Measurements from ENCODE around the gene COL11A1.
A peak's percentile ranks its signal among the peaks of the same experiment; 100 is the strongest.
"Not testable (repeated sequence)": the region's sequence is repeated elsewhere in the genome, so short reads cannot be mapped to it uniquely, and the experiment has no call there.

The COL11A1 gene

DNA sequence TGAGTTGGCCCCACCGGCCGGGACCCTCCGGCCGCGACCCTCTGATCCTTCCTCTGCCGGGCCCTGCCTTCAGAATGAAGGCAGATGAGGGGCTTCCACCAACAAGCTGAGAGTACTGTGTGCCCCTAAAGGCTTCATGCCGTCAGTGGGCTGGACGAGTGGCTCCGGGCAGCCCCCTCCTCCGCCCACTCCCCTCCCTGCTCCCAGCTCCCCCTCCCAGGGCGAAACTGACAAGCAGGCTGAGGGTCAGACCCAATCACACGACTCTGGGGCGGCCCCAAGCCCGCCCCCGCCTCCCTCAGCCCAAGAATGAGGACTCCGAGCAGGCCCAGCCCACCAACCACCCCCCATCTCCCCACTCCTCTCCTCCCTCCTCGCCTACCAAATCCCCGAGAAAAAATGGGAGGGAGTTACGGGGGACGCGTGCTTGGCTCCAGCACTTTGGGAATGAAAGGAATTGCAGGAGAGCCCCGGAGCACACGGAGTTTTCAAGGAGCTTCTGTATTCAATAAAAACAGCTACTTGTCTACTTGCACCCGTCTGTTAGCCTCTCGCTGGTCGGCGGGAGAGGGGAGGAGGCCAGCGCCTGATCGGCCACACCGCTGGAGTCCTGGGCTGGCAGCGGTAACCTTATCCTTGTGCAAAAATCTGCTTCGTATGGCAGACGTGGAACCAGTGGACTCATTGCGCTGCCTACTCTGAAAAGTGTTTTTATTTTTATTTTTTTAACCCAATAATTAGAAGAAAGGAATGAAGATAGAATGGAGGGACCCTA is at the start of gene COL11A1:
Gene COL11A1 (minus strand): TSS at position 147 of the 775 bp plus-strand sequence. CDS start 344 bp downstream, outside the sequence.
- DNase-seq (ENCODE audit: low read depth): peak; percentile 52

DNA sequence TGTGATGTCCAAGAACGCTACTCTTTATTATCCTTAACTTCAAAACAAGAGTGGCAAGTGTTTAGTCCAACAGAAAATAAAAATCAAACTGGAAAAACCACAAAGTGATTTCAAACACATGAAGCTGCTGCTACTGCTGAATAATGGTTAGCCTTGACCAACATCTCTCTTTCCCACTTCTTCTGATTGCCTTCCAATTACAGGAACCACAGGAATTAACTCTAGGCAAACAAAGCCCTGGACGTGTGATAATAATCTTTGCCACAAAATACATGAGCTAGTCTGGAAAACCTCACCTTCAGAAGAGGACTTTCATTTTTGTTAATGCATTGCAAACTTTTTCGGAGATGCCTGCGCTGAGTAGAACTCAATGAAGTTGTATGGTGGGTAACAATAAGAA is 48.6 kb upstream of the COL11A1 start:
- no peak for DNase-seq (ENCODE audit: low read depth)

DNA sequence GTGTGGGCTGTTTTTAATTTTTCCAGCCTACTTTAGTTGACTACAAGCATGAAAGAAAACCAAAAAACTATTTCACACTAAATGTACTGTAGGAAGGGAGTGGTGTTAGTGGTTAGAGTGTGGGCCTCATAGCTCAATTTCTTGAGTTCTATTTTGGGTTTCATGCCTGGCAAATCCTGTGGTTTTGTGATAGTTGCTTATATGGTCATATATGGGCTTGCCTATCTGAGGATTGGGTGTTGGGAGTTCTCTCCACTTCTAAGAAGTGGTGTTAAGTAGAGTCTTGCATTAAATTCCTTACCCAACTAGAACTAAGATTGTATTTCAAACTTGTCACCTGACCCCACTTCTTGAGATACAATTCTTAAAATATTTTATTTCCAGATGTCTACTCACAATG is 37.8 kb upstream of the COL11A1 start:
- no peak for DNase-seq (ENCODE audit: low read depth)

DNA sequence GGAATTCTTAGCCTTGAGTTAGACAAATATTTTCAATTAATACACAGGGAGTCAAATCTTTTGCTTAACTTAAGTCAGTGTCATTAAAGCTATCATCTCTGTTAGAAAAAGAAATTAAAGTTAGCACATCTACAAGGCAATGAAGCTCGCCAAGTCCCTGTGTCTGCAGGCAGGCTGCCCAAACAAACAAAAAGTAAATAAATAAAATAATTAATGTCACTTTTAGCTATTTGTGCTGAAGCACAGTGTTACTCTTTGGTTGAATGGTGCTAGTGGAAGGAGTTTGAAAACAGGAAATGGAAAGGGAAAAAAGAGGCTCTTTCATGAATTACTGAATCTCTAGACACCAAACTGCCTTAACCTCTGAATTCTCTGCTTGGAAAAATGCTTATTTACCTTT is 37.1 kb upstream of the COL11A1 start:
- no peak for DNase-seq (ENCODE audit: low read depth)

DNA sequence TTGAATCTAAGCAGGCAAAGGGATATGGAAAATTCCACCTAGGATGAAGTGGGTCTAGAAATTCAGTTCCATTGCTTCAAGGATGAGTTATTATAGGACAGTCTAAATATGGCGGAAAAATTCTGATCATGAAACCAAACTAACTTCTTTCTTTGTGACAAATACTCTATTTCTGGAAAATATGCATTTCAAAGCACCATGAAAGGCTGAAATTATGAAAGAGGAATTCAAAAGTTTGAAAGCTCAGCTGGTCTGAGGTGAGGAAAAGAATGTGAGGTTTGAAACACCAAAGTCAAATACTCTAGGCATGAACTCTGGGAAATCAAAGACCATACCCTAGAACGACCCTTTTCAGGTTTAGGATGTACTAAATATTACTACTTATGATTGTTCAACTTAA is 36.4 kb upstream of the COL11A1 start:
- no peak for DNase-seq (ENCODE audit: low read depth)

DNA sequence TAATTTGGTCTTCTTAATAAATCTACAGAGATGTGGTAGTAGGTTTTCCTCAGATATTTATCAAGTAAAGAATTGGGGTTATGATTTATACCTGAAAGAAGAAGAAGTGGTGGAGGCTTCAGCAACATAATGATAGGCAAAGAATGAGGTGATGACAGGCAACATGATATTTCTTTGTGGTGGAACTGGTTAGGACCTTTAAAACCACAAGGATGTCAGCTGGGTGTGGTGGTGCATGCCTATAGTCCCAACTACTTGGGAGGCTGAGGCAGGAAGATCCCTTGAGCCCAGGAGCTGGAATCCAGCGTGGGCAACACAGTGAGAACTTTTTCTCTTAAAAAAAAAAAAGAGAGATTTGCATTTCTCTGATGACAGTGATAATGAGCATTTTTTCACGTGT is 34.1 kb upstream of the COL11A1 start:
- DNase-seq (ENCODE audit: low read depth): no peak

DNA sequence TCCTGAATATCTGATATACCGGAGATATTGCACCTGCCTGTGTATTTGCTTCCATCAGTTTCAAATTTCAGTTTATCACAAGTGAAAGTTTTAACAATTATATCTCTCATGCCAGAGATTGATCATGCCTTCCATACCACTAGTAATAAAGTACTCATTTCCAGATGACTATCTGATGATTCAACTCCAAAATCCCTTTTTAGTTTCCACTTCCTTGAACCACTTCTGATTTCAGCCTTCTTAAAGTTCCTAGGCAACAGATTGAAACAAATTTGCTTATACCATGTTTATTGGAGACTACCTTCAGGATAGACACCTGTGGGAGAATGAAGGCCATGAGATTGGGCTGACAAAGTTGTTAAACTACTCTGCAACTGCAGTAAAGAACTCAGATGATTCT is 21.5 kb upstream of the COL11A1 start:
- DNase-seq (ENCODE audit: low read depth): no peak

DNA sequence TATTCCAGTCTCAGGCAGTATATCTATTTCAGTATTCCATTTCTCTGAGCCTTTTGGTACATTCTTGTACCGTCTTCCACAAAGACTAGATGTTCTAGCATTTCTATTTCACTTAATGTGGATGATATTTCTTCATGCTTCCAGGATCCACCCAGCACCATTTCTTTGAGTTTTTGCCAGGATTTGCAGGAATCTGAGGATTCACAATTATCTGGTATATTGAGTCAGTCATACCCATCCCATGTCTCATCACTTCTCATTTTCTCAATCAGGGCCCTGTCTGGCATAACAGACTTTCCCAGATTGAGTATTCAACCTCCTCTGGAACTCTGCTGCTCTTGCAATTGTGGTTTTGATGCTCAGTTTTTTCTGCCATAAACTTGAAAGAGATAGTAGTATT is 20.9 kb upstream of the COL11A1 start:
- DNase-seq (ENCODE audit: low read depth): peak; percentile 85

DNA sequence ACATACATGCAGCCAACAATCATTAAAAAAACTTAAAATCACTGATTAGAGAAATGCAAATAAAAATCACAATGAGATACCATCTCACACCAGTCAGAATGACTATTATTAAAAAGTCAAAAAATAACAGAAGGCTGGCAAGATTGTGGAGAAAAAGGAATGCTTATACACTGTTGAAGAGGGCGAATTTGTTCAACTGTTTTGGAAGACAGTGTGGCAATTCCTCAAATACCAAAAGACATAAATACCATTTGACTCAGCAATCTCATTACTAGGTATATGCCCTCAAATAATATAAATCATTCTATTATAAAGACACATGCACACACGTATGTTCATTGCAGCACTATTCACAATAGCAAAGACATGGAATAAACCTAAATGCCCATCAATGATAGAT is 19.9 kb upstream of the COL11A1 start:
- DNase-seq (ENCODE audit: low read depth): not testable (repeated sequence)

DNA sequence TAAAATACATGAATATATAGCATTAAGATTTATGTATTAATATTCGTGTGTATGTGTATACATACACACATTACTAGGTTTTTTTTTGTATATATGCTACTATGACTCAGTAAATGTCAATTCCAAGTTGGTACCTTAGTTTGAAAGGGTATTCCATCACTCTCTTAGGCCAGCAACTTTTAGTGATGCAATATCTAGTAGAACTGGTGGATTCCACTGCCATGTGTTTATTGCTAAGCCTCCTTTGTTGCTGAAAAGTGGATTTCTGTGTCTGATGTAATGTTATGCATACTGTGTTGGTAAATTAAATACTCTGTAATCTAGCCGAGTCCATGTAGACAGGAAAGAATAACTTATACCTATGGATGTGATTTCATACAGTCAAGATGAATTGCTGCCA is 16.9 kb upstream of the COL11A1 start:
- peak; percentile 6 for DNase-seq (ENCODE audit: low read depth)

DNA sequence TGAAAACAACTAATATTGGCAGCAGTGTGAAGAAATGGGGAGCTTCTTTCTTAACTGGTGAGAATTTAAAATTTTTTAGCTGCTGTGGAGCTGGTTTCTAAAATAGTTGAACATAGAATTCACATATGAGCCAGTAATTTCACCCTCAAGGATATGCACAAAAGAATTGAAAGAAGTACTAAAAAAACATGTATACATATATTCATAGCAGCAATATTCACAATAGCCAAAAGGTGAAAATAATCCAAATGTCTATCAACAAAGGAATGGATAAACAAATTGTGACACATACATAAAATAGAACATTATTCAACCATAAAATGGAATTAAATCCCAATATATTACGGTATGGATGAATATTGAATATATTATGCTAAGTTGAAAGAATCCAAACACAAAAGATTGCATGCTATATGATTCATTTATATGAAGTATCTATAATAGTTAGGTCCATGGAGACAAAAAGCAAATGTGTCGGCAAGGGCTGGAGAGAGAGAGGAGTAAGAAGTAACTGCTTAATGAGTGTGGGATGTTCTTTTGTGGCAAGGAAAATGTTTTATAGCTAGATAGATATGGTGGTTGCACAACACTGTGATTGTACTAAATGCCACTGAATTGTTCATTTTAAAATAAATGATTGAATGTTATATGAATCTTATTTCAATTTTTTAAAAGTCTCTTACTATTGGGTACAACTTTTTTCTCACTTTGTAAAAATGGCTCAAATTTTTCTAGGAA is 14.8 kb upstream of the COL11A1 start:
- no peak for DNase-seq (ENCODE audit: low read depth)

DNA sequence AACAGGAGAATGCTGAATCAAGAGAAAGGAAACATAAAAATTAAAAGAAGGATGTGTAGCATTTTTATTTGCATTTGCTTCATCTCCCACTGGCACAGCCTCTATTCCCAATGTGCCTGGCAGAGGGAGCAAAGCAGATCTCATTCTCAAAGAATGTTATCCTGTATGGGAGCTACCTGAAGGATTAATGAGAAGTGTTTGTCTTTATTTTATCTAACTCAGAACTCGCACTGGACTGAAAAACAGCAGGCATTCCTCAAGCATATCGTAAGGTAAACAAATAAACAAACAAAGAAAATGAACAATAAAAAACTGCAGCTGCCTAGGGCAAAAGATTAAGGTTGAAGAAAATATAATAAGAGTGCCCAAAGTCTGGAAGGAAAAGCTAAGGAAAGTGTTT is 12.7 kb upstream of the COL11A1 start:
- DNase-seq (ENCODE audit: low read depth): no peak

DNA sequence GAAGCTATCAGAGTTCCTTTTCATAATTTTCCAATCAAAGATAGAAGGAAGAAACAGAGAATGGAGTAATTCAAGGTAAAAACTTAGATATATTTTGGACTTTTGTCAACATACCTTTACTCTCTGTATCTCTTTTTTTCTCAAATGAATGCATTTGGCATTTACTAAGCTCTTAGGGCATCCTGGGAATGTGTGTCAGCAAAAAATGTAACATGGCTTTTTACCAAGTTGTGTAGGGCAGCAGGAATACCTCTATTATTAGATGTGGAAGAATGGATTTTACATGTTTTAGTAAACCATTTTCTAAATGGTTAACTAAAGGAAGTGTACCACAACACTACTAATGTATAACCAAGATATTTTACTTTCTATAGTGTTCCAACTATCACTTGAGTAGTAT is 4.2 kb upstream of the COL11A1 start:
- no peak for DNase-seq (ENCODE audit: low read depth)

DNA sequence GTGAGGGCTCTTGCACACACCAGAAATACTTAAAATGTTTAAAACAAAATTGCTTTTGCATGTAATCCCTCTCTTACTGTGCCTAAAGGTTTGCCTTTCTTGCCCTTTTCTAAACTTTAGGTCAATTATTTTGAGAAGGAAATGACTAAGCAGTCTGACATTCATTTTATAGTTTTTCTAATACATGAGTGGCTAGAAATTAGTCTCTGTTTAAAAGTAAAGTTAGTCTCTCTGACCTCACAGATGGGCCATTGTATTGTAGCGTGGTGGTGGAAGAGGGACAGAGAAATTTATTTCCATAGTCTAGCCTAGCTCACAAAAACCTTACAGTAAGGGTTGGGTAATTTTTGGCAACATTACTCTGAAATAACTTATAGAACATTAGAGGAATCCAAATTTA is 3.6 kb upstream of the COL11A1 start:
- no peak for DNase-seq (ENCODE audit: low read depth)

DNA sequence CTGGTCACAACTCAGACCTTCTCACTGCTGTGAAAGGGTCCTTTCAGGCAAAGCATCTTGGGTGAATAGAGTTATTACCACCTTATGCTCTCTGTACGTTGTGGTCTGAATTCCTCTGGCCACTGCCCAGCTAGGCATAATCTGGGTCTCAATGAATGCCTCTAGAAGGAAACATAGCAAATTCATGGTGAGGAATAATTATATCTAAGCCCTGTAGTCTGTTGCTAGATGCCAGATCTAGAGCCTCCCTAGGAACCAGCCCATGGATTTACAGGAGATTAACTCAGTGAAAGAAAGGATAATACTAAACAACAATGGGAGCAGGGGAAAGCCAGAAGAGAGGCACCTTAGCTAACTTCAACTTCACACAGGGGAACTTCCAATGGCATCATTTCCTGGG is 2.4 kb upstream of the COL11A1 start:
- DNase-seq (ENCODE audit: low read depth): no peak

DNA sequence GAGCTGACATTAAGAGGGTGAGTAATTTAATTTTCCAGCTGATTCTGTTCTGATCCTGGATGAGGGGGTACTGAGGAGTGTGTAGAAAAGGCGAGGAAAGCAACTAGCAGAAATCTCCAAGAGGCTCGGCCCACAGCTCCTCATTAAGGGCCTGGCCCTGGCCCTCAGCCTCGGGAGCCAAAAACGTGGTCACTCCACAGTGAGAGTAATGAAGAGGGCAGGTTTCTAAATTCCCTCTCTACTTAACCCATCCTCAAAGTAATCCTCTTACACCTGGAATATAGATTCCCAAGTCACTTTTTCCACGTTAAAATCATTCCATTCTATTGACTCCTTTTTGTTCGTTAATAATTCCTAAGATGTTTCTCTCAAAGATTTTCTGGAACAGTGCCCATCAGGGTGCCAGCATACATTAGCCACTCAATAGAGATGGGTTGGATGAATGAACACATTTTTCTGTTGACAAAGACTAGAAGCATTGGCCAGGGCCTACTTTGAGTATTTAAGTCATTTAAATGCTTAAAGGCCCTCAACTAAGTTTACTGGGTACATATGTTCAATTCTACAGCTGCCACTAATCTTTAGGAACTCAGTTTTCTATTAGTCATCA is 1.1 kb upstream of the COL11A1 start:
- no peak for DNase-seq (ENCODE audit: low read depth)

DNA sequence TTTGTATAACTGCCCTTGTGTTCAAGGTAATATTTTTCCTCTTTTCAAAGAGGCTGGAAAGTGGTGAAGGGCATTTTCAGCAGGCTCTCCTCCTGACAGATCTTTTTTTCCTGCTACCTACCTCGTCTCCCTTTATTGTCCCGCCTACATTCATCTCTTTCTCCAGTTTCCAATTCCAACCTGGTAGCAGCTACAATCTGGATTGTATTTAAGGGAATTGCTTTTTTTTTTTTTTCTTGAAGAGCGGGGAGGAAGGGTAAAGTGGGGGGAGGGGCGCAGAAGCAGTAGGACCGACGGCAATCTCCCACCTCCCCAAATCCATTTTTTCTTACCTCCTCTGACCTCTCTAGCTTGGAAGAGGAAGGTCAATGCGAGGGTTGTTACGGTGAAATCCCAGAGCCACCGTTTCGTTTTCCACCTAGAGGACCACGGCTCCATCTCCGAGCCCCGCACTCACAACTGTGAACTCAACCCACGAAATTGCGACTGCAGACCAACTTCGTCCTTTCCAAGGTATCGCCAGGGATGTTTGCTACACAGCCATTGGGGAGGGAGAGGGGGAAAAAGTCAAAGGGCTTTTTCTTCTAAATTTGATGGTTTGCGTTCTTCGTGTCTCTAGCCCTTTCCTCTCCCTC is 464 bp downstream of the COL11A1 start:
- DNase-seq (ENCODE audit: low read depth): no peak

DNA sequence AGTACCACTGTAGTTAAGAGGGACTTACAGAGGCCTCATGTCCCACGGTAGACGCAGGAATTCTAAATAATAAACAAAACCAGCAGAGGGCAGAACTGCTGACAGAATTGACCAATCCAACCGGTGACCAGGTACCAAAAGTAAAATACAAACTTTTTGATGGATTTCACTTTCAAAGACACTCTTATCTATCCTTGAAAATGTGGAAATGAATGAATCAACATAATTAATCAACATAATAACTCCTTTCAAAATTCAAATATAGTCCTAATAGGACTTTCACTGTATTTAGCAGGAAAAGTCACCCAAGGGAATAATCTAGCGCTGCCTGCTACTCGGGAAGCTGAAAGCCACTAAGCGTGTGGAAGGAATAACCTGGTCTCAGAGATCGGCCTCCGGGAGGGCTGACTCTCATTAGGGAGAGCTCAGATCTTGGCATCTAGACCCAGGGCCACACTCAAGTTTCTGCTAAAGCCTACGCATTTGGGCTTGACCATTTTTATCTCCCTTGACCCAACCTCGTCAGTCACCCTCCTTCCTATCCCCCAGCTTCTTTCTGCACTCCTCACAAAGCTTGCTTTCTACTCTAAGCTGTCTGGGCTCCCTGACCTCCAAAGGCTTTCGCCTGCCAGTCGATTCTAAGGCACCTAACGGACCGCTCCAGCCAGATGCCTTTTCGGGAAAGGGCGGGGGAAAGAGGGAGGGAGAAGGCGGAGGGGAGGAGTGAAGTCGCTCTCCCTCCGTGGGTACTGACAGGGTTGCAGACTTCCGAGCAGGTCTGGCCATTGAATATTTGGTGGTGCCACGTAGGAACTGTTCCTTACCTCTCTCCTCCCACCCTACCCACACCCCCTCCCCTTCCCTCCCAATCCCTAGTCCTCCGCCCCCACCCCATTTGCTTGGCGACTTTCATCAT is 1.6 kb downstream of the COL11A1 start:
- DNase-seq (ENCODE audit: low read depth): peak; percentile 54

DNA sequence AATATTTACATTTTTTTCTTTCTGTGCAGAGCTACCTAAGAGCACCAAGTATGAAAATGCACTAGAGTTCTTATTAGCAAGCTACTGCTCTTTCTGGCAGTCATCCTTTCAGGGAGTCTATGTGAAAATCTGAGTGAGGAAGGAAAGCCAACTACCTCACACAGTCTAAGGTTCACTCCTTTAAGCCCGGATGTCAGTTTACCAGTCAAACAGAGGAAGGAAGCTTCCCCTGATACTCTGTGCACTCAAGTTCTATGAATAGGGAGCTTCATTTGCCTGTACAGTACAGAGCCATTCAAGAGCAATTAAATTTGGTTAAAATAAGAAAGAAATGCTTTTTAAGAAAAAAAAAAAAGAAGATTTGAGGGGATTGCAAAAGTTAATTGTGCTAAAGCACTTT is 6.9 kb downstream of the COL11A1 start:
- no peak for DNase-seq (ENCODE audit: low read depth)

DNA sequence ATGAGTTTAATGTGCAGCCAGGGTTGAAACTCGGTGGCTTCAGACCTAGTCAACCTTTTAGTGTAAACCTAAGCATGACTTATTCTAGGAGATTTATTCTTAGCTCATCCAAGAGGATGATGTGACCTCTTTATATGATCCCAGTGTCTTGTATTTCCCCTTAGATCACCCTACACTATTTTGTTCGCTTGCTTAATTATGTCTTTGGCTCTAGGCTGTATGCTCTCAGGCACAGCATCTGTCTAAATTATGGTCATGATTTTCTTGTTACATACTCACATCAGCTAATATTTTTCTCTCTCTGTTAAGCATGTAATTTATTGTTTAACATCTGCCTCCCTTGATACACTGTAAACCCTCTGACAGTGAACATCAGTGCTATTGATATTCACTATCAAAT is 19.1 kb downstream of the COL11A1 start:
- no peak for DNase-seq (ENCODE audit: low read depth)

DNA sequence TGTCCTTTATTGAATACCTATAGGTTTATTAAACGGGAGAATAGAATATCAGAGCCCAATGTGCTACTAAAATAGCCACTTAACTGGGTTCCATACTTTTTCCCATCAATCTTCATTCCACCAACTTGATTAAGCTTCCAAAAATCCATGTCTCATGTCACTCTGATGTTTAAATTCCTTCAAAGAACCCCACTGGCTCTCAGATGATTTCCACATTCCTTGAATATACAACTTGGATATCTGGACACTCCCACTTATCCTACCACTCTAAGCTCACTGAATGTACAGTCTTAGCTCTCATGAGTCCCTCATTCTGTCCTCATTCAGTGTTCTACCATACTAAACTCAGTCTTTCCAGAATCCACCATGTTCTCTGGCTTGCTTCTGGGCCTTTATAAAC is 21.1 kb downstream of the COL11A1 start:
- DNase-seq (ENCODE audit: low read depth): no peak

DNA sequence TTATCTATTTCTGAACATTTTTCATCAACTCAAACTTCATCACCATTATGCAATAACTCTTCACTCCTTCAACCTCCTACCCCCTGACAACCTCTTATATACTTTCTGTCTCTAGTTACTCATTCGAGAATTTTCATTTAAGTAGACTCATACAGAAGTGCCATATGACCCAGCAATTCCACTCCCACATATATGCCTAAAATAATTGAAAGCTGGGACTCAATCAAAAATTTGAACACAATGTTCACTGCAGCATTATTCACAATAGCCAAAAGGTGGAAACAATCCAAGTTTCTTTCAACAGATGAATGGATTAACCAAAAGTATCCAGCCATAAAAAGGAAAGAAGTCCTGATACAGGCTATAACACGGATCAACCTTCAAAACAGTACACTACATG is 24.1 kb downstream of the COL11A1 start:
- no peak for DNase-seq (ENCODE audit: low read depth)

Measured in fibroblast of gingiva (primary cell).